GM18868 (cell line): Measurements from ENCODE around the gene PWWP2A.
"Not testable (repeated sequence)": the region's sequence is repeated elsewhere in the genome, so short reads cannot be mapped to it uniquely, and the experiment has no call there.

Experiments used
- ATAC-seq: cut with Tn5 transposase; IDR thresholded peaks from one replicate; pipeline ENCODE4 v1.9.1; 2021; ENCODE audit warnings: mild to moderate bottlenecking, moderate library complexity; ENCODE audit not compliant: unreplicated experiment

PWWP2A gene, protein sequence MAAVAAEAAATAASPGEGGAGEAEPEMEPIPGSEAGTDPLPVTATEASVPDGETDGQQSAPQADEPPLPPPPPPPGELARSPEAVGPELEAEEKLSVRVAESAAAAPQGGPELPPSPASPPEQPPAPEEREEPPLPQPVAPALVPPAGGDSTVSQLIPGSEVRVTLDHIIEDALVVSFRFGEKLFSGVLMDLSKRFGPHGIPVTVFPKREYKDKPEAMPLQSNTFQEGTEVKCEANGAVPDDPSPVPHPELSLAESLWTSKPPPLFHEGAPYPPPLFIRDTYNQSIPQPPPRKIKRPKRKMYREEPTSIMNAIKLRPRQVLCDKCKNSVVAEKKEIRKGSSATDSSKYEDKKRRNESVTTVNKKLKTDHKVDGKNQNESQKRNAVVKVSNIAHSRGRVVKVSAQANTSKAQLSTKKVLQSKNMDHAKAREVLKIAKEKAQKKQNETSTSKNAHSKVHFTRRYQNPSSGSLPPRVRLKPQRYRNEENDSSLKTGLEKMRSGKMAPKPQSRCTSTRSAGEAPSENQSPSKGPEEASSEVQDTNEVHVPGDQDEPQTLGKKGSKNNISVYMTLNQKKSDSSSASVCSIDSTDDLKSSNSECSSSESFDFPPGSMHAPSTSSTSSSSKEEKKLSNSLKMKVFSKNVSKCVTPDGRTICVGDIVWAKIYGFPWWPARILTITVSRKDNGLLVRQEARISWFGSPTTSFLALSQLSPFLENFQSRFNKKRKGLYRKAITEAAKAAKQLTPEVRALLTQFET

DNA sequence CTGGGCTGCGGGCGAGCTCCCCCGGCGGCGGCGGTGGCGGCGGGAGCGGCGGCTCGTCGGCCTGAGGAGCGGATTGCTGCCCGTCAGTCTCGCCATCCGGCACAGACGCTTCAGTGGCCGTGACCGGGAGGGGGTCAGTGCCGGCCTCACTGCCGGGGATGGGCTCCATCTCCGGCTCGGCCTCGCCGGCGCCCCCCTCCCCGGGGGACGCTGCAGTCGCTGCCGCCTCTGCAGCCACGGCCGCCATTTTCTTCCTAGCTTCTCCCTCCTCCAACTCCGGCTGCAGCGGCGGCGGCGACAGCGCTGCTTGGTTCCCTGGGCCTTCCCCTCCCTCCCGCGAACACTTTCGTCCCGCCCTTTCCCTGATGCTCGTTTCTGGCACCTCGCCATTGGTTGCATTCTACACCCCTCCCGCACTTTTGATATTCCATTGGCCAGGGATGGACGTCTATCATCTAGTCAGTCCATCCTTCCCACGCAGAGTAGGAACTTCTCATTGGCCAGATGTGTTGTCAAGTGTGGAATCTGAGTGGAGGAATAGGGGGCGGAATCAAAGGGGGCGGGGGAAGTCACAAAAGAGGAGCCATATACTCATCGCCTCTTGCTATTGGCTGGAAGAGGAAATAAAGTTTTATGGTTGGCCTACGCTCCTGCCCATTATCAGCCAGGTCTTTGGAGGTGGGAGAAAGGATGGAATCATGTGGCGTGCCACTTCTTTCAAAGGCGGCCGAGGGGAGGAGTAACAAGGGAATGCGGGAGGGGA lies at the start of gene PWWP2A:
Gene PWWP2A, minus strand, starts transcription at position 309 of the 763 bp plus-strand sequence. Its CDS starts 62 bp downstream, at position 247.
- peak; percentile 84 for ATAC-seq

DNA sequence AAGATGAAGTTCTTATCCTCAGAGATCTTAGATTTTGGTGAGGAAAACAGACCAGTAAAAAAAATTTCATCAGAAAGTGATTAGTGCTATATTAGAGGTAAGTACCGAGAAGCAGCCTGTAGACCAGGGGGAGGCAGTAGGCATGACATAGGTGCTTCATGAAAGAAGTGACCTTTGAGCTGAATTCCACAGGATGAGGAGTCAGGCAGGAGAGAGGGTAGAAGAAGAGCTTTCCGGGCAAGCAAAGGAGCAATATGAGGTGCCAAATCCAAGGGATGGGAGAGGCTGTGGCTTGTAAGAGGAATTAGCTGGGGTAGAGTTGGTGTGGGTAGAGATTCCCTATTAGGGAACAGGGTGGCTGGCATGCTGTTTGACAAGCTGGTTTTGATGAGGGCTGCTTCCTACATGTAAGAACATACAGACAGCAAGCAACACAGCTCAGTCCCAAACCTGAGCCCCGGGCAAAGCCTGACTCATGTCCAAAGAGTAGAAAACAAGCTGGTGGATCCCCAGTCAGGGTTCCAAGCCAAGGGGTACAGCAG lies 48.4 kb upstream of the PWWP2A start:
- ATAC-seq, result no peak

DNA sequence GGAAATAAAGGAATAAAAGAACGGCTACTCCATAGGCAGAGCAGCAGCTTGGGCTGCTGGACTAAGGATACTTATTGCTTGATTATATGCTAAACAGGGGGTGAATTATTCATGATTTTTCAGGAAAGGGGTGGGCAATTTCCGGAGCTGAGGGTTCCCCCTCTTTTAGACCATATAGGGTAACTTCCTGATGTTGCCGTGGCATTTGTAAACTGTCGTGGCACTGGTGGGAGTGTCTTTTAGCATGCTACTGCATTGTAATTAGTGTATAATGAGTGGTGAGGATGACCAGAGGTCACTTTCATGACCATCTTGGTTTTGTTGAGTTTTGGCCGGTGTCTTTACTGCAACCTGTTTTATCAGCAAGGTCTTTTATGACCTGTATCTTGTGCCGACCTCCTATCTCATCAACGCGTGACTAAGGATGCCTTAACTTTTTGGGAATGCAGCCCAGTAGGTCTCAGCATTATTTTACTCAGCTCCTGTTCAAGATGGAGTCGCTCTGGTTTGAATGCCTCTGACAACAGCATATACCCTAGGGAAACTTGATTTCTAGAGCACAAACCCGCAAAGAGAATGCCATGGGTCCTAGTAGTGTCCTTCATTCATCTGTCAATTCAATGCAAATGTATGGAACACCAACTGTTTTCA lies 47.8 kb upstream of the PWWP2A start:
- ATAC-seq, result no peak

DNA sequence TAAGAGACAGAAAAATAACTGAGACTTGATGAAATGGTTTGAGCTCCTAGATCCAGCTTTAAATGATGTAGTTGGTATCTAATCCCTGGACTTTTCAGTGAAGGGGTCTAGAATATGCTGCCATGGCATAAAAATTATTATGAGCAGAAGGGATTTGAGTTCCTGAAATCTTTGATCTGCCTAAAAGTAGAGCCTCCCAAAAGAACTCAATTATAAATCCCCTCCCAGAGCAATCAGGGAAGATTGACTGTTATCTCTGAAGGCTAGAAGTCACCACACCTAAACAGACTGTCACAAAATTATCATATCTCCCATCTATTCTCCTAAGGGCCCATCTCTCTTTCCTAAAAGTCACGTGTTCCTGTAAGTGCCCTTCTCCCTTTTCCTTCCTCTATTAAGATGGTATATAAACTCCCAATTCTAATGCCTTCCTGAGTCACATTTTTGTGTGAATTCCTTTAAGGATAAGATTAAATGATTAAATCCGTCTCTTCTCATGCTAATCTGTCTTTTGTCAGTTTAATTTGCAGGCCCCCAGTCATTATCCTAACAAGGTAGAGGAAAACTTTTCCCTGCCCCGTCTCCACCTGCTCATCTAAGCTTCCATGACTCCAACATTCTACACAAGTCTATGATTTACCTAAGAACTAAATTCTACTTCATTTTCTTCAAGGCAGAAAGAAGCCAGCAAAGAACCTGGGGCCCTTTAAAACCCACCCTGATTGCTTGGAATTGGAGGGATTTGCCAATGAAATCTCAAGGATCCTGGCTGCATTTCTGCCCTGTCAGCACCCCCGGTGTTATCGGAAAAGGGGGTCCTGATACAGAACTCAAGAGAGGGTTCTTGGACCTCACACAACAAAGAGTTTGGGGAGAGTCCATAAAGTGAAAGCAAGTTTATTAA lies 47.1 kb upstream of the PWWP2A start:
- ATAC-seq, result no peak

DNA sequence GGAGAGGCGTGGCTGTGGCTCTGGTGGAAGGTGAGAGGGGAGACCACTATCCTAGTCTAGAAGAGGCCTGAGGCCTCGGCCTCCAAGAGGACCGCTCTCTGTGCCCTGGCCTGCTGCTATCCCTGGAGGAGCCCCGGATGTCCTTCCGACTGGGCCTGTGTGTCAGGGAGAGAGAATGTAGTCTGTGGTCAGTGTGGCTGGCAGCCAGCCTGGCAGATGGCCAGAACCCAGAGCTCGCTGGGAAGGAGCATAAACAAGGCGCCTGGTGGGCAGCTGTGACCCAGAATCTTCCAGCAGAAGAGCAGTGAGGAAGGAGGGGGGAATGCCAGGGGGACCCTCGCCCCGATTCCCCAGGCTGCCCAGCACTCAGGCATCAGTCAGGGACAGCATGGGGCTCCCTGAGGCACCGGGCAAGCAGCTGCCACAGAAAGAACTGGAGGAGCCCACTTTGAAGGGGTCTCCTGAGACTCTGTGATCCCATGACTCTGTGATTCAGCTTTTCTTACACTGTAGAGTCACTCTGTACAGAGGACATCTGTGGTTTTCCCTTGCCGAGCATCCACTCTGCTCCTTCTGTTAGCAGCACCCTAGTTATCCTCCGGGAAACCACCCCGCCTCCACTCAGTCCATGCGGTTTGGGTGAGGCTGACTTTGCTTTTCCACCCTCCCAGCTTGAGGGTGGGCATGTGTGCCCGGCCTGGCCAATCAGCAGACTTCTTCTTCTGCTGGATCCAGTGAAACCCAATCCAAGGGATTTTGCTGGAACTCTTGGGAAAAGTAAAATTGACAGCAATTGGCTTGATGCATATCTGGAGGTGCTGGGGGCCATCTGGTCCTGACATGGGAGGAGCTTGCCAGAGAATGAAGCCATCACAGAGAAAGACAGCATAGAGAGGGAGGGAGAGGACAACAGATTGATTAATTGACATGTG lies 46.2 kb upstream of the PWWP2A start:
- ATAC-seq, result no peak

DNA sequence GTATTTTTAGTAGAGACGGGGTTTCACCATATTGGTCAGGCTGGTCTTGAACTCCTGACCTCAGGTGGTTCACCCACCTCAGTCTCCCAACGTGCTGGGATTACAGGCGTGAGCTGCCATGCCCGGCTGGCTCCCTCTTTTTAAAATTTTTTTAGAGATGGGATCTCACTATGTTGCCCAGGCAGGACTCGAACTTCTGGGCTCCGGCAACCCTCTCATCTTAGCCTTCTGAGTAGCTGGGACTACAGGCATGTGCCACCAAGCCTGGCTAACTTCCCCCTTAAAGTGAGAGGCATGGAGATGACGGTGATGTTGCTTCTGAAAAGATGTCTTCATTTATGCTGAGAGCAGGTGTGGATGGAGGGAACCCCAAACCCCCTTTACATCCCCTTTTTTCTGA lies 43.7 kb upstream of the PWWP2A start:
- no peak for ATAC-seq

DNA sequence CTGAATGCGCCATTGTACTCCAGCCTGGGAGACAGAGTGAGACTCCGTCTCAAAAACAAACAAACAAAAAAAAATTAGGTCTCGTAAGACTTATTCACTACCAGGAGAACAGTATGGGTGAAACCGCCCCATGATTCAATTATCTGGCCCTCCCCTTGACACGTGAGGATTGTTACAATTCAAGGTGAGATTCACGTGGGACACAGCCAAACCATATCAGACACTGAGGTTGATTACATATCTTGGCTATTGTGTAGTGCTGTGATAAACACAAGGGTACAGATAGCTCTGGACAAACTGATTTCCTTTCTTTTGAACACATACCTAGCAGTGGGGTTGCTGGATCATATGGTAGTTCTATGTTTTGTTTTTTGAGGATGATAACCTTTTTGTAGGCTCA lies 42.4 kb upstream of the PWWP2A start:
- ATAC-seq, result no peak

DNA sequence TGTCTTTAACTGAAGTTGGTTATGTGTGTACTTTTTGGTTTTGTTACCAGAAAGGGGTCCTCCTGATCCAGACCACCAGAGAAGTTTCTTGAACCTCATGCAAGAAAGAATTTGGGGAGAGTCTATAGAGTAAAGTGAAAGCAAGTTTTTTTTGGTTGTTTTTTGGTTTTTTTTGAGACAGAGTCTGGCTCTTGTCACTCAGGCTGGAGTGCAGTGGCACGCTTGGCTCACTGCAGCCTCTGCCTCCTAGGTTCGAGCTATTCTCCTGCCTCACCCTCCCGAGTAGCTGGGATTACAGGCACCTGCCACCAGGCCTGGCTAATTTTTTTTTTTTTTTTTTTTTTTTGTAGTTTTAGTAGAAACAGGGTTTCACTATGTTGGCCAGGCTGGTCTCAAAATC lies 41.6 kb upstream of the PWWP2A start:
- ATAC-seq, result not testable (repeated sequence)

DNA sequence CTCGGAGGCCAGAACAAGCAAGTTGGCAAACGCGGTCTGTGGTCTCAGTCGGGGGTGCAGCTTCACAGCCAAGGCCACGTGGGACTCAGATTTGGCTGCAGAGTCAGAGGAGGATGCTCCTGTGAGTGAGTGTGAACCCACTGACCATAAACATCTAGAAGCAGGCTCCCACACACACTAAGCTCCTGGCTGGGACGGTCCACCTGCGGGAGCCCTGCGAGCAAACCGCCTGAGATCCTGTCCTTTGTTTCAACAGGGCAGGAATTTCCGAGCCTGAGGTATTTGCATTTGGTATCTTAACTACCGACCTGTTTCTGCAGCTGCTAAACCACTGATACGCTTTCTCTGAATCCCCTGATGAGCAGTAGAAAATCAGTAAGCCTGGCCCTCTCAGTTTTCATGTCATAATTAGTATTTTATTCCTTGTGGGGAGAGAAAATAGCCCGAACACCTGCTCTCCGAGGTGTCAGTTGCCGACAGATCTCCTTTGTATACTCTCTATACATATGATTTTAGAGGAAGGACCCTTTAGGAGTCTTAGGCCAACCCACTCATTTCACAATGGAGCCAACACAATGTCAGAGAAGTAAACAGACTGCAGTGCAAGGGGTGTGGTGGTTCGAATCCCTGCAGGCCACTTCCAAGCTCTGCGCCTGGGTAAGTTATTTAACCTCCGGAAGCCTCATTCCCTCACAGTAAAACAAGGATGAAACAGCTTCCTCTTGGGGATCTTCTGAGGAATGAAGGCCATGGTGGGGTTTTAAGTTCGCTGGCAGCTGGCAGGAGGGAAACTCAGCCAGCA lies 40.9 kb upstream of the PWWP2A start:
- peak; percentile 60 for ATAC-seq

DNA sequence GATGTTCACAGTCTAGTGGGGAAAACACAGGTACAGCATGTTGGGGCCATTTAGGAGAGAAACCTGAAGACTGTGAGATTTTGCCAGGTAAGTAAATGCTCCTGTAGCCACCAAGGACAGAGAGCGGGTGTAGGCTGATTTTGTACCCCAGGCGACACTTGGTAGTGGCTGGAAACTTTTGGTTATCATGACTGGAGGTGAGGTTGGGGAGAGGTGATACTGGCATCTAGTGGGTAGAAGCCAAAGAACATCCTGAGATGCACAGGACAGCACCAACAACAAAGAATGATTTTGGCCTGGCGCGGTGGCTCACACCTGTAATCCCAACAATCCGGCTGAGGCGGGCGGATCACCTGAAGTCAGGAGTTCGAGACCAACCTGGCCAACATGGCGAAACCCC lies 38.8 kb upstream of the PWWP2A start:
- no peak for ATAC-seq

DNA sequence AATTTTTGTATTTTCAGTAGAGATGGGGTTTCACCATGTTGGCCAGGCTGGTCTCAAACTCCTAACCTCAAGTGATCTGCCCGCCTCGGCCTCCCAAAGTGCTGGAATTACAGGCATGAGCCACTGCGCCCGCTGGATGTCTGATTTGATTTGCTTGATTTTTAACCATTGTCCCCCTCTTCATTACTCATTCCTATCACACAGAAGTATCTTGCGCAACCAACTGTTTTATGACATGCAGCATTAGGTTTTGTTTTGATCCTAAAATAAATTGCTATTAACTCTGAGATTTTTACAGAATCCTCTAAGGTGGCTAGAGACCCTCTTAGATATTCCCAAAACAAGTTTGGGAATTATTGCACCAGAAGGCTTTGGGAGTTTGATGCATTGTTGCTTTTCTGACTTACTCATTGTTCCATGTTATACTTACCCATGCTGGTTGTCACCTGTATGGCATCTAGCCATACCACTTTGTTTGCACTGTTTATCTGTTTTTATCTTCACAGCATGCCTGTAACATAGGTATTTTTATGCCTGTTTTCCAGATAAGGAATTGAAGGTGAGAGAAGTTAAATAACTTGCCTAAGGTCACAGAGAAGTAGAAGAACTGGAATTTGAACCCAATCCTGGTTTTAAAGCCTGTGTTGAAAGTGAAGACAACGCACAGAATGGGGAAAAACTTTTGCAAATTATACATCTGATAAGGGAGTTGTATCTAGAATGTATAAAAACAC lies 35.9 kb upstream of the PWWP2A start:
- no peak for ATAC-seq

DNA sequence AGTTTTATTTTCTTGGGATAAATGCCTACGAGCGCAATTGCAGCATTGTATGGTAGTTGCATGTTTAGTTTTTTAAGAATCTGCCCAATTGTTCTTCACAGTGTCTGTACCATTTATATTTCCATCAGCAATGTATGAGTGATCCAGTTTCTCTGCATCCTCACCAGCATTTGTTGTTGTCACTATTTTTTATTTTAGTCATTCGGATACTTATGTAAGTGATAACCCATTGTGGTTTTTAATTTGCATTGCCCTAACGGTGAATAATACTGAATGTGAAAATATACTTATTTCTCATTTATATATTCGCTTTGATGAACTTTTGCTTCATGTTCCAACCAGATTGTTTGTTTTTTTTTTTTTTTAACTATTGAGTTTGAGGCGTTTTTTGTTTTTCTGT lies 33.7 kb upstream of the PWWP2A start:
- no peak for ATAC-seq

DNA sequence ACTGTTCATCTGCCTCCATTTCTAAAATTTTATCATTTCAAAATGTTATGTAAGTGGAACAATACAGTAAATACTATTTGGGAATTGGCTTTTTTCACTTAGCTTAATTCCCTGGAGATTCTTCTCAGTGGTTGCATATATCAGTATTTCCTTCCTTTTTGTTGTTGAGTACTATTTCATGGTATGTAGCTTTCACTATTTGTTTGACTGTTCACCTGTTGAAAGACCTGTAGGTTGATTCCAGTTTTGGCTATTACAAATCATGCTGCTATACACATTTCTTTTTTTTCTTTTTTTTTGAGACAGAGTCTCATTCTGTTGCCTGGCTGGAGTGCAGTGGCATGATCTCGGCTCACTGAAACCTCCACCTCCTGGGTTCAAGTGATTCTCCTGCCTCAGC lies 33.0 kb upstream of the PWWP2A start:
- ATAC-seq, result peak; percentile 88

DNA sequence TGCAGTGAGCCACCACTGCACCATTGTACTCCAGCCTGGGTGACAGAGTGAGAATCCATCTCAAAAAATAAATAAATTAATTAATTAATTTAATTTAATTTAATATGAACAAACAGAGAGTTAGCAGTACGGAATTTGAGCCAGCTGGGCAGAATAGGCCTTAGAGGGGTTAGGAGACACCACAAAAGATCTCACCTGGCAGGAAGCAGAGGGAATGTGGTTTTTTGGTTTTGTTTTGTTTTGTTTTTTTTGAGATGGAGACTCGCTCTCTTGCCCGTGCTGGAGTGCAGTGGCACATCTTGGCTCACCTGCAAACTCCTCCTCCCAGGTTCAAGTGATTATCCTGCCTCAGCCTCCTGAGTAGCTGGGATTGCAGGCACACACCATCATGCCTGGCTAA lies 31.8 kb upstream of the PWWP2A start:
- ATAC-seq, result no peak

DNA sequence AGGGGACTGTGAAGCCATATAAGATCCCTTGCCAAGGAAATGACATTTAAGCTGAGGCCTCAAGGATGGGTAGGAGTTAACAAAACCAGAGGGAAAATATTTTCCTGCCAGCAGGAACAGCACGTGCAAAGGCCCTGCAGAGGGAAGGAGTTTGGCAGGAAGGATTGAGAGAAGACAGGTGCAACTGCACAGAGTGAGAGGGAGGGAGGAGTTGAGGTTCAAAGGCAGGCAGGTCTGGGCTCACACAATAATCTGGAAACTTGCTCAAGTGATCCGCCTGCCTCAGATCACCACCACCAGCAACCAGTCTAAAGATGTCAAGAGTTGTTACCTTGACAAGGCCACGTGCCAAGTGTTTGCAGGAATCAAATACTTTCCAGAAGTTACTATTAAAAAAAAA lies 31.1 kb upstream of the PWWP2A start:
- no peak for ATAC-seq

DNA sequence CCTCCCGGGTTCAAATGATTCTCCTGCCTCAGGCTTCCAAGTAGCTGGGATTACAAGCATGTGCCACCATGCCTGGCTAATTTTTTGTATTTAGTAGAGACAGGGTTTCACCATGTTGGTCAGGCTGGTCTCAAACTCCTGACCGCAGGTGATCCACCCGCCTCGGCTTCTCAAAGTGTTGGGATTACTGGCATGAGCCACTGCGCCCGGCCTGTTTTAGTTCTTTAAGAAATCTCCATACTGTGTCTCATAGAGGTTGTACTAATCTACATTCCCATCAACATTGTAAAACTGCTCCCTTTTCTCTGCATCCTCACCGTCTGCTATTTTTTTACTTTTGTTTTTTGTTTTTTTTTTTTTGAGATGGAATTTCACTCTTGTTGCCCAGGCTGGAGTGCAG lies 25.2 kb upstream of the PWWP2A start:
- not testable (repeated sequence) for ATAC-seq

DNA sequence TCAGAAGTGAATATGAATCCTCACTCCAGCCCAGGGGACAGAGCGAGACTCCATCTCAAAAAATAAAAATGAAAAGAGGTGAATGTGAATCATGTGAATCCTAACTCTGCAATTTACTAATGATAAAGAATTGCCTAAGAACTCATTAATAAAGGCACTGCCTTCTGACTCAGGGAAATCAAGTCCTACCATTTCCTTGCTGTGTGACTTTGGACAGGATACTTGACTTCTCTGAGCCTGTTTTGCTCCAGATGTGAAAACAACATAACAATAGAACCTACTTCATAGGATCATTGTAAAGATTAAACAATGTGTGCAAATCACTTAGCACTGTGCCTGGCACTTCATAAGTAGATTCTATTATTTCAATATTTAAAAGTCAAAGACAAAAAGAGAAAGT lies 15.1 kb upstream of the PWWP2A start:
- no peak for ATAC-seq
